ENCODE data around the gene SCAF4.

GRCh38 chr21:31707499-31707898 lies 24.4 kb downstream of the SCAF4 start:
- TF ChIP-seq CTCF (IDR thresholded peaks at IDR 0.05; ENCODE audit: control extremely low read depth in 1 of 3, insufficient read depth in 1 of 3, low read depth in 1 of 3, low read length in 3 of 3) (no peak), FOSL1 (IDR thresholded peaks at IDR 0.05; ENCODE audit: insufficient read depth, low read depth, low read length) (no peak), POLR2A (IDR thresholded peaks at IDR 0.05; ENCODE audit: control extremely low read depth in 1 of 2, low read depth in 2 of 2, low read length in 2 of 2) (no peak), MAFK (IDR thresholded peaks at IDR 0.05; ENCODE audit: low read depth, low read length) (no peak)
